ENCODE data around the gene EIF4A3. TPM values are rescaled to one million over a fixed set of nuclear protein-coding genes. Genes with fewer than 3 reads are reported as not detected.

The EIF4A3 gene
- total RNA-seq, 6 donors from 2014 or later: 48.2 to 86.2 (median 61.8) TPM

GRCh38 chr17:80191865-80192661, 45.1 kb upstream of the EIF4A3 start:
- Histone ChIP-seq H3K4me1 (peaks cover 17 to 30% (median 26%) of the 10 kb centered on the region in 4 donors), H3K27me3 (no peaks in the 10 kb centered on the region), H3K4me3 (peak overlapping the region in 2 of 4 donors; percentile 7 to 12), H3K36me3 (no peaks in the 10 kb centered on the region), H3K27ac (peak overlapping the region in 3 of 4 donors; percentile 45 to 61 (median 53)), H3K9me3 (no peaks in the 10 kb centered on the region)
- 51 to 56% methylated on average over 20 to 27 of the region's 29 CpGs for WGBS, 2 donors
- no peak for ATAC-seq (ENCODE audit: low FRiP score in 2 of 2)
- TF ChIP-seq EP300 (IDR thresholded peaks at IDR 0.05): no peak
- no peak for TF ChIP-seq POLR2A (IDR thresholded peaks at IDR 0.05)
- no peak for TF ChIP-seq POLR2AphosphoS5 (IDR thresholded peaks at IDR 0.05)
- TF ChIP-seq, protein P1, sequence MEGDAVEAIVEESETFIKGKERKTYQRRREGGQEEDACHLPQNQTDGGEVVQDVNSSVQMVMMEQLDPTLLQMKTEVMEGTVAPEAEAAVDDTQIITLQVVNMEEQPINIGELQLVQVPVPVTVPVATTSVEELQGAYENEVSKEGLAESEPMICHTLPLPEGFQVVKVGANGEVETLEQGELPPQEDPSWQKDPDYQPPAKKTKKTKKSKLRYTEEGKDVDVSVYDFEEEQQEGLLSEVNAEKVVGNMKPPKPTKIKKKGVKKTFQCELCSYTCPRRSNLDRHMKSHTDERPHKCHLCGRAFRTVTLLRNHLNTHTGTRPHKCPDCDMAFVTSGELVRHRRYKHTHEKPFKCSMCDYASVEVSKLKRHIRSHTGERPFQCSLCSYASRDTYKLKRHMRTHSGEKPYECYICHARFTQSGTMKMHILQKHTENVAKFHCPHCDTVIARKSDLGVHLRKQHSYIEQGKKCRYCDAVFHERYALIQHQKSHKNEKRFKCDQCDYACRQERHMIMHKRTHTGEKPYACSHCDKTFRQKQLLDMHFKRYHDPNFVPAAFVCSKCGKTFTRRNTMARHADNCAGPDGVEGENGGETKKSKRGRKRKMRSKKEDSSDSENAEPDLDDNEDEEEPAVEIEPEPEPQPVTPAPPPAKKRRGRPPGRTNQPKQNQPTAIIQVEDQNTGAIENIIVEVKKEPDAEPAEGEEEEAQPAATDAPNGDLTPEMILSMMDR (IDR thresholded peaks at IDR 0.05): no peak
- DNase-seq: peak; percentile 30 to 60

DNA sequence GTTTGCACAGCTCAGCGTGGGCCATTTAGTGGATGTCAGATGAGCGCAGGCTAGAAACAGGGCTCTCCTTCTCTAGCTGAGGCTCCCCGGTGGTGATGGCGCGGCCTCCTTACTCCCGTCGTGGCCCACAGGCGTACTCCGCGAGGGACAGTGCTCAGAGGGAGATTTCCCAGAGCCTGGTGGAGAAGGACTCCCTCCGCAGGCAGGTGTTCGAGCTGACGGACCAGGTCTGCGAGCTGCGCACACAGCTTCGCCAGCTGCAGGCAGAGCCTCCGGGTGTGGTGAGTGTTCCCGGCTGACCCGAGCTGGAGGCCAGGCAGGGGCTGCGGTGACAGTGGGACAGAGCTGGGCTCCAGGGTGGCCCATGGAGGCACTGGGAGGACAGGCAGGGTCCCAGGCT, 44.3 kb upstream of the EIF4A3 start:
- H3K27me3 ChIP-seq: no peaks in the 10 kb centered on the region
- no peak overlapping the region for H3K27ac ChIP-seq
- ATAC-seq (ENCODE audit: low FRiP score in 2 of 2) (no peak), DNase-seq (peak in 1 of 2 donors; percentile 72)
- WGBS, 2 donors: 94% methylated on average over 10 to 18 of the region's 20 CpGs
- peaks cover 17 to 30% (median 27%) of the 10 kb centered on the region in 4 donors for H3K4me1 ChIP-seq
- no peak overlapping the region for H3K4me3 ChIP-seq
- no peaks in the 10 kb centered on the region for H3K36me3 ChIP-seq
- TF ChIP-seq, protein P1 (IDR thresholded peaks at IDR 0.05): no peak
- TF ChIP-seq POLR2AphosphoS5 (IDR thresholded peaks at IDR 0.05): no peak
- TF ChIP-seq EP300 (IDR thresholded peaks at IDR 0.05): no peak
- no peak for TF ChIP-seq POLR2A (IDR thresholded peaks at IDR 0.05)
- no peaks in the 10 kb centered on the region for H3K9me3 ChIP-seq

GRCh38 chr17:80190716-80191115, 43.8 kb upstream of the EIF4A3 start:
- H3K27ac ChIP-seq: no peak overlapping the region
- WGBS, 2 donors: 87 to 99% methylated on average over 8 to 10 of the region's 10 CpGs
- DNase-seq (peak in 1 of 2 donors; percentile 47), ATAC-seq (ENCODE audit: low FRiP score in 2 of 2) (no peak)
- no peaks in the 10 kb centered on the region for H3K36me3 ChIP-seq
- H3K9me3 ChIP-seq: no peaks in the 10 kb centered on the region
- no peak for TF ChIP-seq EP300 (IDR thresholded peaks at IDR 0.05)
- TF ChIP-seq, protein P1 (IDR thresholded peaks at IDR 0.05): no peak
- no peak for TF ChIP-seq POLR2AphosphoS5 (IDR thresholded peaks at IDR 0.05)
- TF ChIP-seq POLR2A (IDR thresholded peaks at IDR 0.05): no peak
- H3K27me3 ChIP-seq: no peaks in the 10 kb centered on the region
- H3K4me1 ChIP-seq: peaks cover 17 to 30% (median 27%) of the 10 kb centered on the region in 4 donors
- no peak overlapping the region for H3K4me3 ChIP-seq

DNA sequence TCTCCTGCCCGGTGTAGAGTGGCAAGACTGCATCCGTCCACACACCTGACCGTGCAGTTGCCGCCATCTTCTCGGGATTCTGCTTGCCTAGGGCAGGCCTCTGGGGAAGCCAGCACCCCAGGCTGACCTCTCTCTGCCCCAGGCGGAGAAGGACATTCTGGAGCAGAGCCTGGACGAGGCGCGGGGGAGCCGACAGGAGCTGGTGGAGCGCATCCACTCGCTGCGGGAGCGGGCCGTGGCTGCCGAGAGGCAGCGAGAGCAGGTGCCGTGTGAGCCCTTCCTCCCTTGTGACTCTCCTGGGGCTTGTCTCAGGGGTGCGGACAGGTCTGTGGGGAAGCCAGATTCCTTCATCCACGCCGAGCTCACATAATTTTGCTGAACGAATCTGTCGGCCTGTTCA, 42.7 kb upstream of the EIF4A3 start:
- H3K27ac ChIP-seq: no peak overlapping the region
- H3K36me3 ChIP-seq: no peaks in the 10 kb centered on the region
- H3K27me3 ChIP-seq: no peaks in the 10 kb centered on the region
- no peaks in the 10 kb centered on the region for H3K9me3 ChIP-seq
- TF ChIP-seq POLR2A (IDR thresholded peaks at IDR 0.05): no peak
- no peak for TF ChIP-seq EP300 (IDR thresholded peaks at IDR 0.05)
- TF ChIP-seq, protein P1 (IDR thresholded peaks at IDR 0.05): no peak
- TF ChIP-seq POLR2AphosphoS5 (IDR thresholded peaks at IDR 0.05): no peak
- 88 to 94% methylated on average over 21 to 23 of the region's 23 CpGs for WGBS, 2 donors
- H3K4me1 ChIP-seq: peaks cover 17 to 30% (median 27%) of the 10 kb centered on the region in 4 donors
- DNase-seq (peak in 1 of 2 donors; percentile 69), ATAC-seq (ENCODE audit: low FRiP score in 2 of 2) (no peak)
- H3K4me3 ChIP-seq: no peak overlapping the region
